GM21360 (cell line): Measurements from ENCODE around the gene LRGUK.
"Not testable (repeated sequence)": the region's sequence is repeated elsewhere in the genome, so short reads cannot be mapped to it uniquely, and the experiment has no call there.

Experiments used
- ATAC-seq: cut with Tn5 transposase; IDR thresholded peaks from one replicate; pipeline ENCODE4 v1.9.1; 2021; ENCODE audit warnings: mild to moderate bottlenecking, moderate library complexity; ENCODE audit not compliant: unreplicated experiment

LRGUK gene, protein sequence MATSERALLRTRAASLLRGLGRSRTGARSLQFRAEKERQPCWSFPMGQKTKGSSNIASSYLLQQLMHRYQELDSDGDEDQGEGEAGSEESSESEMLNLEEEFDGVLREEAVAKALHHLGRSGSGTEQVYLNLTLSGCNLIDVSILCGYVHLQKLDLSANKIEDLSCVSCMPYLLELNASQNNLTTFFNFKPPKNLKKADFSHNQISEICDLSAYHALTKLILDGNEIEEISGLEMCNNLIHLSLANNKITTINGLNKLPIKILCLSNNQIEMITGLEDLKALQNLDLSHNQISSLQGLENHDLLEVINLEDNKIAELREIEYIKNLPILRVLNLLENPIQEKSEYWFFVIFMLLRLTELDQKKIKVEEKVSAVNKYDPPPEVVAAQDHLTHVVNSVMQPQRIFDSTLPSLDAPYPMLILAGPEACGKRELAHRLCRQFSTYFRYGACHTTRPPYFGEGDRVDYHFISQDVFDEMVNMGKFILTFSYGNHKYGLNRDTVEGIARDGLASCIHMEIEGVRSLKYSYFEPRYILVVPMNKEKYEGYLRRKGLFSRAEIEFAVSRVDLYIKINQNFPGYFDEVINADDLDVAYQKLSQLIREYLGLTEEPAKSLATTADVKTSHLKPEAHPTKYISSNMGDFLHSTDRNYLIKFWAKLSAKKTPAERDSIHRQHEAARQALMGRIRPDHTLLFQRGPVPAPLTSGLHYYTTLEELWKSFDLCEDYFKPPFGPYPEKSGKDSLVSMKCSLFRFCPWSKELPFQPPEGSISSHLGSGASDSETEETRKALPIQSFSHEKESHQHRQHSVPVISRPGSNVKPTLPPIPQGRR

DNA sequence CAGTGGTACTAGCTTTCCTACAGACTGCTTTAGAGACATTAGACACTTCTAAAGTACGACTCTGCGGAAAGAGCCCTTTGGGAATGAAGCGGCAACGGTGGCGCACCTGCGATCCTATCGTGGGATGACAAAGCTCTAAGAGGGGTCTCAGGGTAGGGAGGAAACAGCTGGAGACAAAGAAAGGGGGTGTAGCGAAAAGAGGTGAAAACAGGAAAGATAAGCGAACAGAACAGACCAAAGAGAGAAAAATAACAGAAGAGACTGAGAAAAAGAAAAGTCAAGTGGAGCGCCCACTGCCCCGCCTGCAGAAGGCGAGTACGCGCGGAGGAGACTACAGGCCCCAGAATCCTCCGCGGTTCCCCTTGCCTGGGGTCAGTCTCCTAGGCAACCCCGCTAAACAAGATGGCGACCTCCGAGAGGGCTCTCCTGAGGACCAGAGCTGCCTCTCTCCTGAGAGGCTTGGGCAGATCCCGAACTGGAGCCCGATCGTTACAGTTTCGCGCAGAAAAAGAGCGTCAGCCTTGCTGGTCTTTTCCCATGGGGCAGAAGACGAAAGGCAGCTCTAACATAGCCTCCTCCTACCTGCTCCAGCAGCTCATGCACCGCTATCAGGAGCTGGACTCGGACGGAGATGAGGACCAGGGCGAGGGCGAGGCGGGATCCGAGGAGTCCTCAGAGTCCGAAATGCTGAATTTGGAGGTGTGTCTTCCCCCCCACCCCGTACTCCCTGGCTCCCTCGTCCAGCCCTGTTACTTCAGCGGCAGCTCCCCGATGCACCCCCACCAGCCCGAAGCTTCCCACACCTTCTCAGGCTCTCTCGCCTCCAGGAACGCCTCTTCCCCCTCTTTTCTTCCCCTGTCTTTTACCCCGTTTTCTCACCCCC lies at the start of gene LRGUK:
Gene LRGUK (plus strand): TSS at position 375 of the 883 bp plus-strand sequence. CDS start 28 bp downstream, at position 403.
- peak; percentile 100 for ATAC-seq

DNA sequence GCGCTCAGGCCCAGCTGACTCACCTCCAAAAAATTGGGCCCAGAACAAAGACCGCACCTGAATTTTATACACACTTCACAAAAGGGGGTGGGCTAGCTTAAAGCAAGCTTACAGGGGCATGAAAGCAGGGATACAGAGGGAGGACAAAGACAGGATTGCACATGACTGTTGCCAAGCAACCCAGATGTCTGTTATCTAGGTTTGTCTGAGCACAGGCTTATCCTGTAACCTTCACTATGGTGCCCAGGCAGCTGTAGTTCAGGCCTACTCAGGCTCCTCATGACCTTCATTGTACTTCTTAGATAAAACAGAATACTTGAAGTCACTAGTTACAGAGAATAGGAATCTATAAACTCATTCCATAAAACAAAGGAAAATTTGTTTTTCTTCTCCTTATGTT lies 49.6 kb upstream of the LRGUK start:
- ATAC-seq = not testable (repeated sequence)

DNA sequence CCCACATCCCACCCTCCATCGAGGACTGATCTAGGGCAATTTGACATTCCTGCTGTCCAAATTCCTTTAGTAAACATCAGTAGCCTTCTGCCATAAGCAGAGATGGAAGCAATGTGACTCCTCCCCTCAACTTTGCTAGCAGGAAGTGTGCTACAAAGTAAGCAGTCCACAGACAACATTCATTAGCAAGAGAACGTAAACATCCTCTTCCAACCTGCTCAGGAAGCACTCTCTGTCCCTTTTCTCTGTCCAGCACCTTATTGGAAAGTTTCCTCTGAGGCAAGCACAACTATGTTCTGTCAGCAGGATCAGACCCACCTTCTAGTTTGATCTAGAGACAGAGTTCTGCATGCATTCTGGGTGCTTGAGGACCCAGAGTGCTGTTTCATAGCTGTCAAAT lies 48.1 kb upstream of the LRGUK start:
- ATAC-seq = no peak

DNA sequence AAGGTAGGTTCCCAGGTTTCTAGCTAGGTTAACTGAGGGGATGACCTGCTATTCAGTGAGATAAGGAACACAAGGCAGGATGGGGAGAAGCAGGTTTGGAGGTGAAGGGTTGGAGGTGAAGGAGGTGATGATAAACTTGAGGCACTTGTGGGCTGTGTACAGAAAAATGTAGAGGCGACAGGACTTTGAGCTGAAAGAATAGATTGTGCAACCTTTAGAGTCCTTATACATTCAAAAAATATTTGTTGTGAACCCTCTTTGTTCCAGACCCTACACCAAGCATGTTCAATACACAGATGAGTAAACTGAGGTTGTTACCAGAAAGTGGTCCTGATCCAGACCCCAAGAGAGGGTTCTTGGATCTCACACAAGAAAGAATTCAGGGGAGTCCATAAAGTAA lies 45.4 kb upstream of the LRGUK start:
- ATAC-seq = no peak

DNA sequence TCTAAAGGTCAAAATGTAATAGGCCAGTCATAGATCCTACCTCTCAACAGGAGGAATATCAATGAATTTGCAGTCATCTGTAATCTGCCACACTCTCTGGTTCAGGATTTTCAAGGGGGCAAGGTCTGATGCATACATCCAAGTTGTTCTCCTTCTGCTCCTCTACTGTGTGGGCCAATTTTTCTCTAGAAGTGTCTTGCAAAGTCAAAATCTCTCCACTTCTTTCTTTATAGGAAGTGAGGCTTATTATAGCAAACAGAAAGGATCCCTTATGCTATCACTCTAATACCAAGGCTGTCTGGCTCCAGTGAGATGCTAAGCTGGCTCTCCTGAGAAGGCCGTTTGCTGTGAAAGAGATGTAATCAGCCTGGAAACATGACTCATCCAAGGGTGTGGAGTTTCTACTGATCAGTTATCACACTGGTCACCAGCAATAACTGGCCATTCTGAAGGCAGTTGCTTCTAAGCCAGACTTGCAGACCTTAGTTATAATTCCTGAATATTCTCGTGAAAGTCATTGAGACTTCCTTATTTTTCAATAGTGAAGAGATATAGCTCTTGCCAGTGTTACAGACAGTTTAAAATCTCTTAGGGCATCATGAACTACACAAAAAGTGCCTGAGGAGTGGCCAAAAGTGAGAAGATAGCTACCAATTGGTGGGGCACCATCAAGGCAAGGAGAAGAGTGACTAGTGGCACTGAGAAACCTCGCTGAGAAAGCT lies 43.2 kb upstream of the LRGUK start:
- ATAC-seq = no peak

DNA sequence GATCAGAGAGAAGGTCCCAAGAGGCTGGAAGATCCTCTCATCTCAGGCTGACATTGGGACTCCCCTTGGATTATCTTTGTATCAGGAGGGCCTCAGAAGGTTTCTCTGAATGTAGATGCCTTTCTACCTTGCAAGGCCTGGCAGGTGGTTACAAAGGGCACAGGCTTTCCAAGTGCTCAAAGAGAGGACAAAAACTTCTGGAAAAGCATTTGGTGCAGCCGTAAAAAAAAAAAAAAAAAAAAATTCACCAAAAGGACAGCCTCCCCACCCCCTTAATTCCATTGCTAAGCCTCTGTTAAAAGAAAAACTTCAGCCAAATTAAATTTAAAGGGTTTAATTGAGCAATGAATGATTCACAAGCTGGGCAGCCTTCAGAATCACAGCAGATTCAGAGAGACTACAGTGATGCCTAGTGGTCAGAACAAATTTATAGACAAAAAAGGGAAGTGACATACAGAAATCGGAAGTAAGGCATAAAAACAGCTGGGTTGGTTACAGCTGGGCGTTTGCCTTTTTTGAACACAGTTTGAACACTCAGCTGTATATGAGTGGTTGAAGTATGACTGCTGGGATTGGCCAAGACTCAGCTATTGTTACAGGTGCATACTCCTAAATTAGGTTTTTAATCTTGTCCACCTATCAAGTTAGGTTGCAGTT lies 42.5 kb upstream of the LRGUK start:
- ATAC-seq = no peak

DNA sequence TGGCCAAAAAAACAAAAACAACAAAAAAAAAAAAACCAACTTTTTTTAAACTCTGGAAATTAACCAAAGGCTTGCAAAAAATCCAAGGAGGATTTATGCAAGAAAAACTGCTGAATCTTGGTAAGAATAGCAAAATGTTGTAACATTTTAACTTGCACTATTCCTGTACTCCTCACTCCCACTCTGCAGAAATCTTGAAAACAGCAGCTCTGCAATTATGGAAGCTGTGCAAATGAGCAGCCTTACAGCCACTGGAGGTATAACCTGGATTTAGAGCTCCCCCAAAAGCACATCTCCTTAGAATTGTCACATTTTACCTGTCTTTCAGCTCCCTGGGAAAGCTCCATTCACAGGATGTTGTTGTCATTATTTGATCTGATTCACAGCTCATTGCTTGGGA lies 41.8 kb upstream of the LRGUK start:
- ATAC-seq = no peak

DNA sequence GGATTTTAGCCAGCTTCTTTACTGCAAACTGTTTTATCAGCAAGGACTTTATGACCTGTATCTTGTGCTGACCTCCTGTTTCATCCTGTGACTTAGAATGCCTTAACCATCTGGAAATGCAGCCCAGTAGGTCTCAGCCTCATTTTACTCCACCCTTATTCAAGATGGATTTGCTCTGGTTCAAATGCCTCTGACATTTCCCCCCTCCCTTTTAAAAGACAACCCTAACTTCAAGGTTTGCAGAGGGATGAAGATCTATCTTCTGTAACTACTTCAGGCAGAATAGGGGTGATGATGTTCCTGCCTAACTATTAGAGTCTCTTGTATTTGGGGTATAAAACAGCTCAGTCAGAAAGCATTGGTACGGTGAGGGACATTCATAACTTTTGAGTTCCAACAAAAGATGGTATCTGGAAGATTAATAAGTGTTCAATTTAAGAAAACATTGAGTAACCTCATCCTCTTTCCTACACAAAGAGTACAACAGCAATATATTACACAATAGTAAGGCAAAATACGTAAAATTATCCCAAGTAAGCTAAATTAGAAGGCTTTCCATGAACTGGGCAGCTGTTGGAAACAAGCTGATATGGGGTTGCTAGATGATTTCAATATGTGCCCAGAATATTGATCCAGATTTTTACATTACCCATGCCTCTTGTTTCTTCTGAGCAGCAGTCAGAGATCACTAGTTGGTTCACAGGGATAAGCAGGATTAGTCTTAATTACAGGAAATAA lies 40.0 kb upstream of the LRGUK start:
- ATAC-seq = no peak

DNA sequence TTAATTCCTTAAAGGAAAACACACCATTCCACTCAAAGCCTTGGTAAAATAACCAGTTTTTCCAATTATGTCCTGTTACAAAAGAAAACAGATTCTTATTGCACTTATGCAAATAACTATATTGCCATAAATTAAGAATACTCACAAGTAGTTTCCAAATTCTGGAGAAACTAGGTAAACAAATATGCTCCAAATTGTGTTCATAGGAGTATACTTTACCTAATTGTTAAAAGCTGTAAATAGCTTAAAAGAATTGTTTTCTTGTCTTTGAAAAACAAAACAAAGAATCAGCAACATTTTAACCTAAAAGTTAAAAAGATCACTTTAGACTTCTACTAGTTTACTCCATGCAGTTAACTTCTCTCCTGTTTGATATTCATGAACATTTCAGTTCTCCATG lies 38.9 kb upstream of the LRGUK start:
- no peak for ATAC-seq

DNA sequence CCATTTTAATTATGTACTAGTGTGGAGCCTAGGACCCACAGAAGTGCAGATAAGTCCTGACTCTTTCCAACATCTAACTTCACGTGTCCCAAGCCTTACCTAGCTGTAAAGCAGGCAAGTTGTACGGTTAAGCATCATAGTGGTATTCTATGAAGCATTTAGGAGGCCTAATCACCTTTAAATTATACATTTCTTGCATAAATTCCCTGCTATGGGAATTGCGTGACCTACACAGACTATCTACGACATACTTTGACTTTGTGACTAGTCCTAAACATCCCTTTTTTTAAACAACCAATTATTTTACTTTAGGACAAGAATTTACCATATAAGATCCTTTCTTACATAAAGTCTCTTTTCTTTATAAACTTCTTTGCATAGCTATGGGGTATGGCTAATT lies 37.7 kb upstream of the LRGUK start:
- no peak for ATAC-seq

DNA sequence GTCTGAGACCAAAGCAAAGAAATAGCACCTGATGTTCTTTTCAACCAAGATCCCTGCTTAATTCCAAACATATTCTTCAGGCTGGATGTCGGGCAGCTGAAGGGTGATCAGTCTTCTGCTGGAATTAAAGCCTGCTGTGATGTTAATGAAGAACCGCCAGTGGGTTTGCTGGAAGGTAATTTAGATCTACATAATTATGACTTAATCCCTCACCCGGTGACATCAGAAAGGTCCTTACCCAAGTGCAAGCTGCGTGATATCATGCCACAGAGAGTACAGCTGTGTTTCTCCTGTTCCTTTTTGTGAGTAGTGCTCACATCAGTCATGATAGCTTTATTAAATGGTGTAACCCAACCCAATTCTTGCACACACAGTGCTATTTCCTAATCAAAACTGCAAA lies 29.1 kb upstream of the LRGUK start:
- no peak for ATAC-seq

DNA sequence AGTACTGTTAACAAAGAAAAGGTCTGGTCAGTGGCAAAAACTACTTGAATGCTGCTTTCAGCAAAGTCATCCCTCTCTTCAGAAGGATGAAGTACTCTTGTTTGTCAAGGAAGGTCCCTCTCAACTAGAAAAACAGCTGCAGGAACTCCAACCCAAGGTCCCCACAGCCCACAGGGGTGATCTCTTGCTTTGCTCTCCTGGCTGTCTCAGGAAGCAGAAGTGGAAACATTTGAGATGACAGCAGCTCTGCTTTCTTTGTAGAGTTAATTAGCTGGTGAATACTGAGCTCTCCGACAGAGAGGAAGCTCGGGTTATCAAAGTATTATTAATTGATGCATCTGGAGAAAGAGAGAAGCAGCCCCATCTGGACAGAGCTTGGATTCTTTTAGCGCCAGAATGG lies 25.4 kb upstream of the LRGUK start:
- no peak for ATAC-seq

DNA sequence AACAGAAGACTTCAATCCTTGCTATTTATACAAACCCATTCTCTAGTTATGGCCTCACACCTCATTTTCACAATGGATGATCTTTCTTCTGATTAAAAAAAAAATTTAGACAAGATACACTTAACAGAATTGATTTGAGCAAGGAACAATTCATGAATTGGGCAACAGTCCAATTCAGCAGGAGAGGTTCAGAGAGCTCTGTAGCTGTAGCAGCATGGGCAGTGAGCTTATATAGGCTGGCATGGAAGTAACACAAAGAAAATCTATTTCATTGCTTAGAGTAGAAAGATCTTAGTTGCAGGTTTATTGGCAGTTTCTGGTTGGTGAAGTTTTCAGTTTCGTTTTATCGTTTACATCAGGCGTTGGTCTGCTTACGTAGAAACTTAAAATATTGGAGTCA lies 23.0 kb upstream of the LRGUK start:
- ATAC-seq = no peak

DNA sequence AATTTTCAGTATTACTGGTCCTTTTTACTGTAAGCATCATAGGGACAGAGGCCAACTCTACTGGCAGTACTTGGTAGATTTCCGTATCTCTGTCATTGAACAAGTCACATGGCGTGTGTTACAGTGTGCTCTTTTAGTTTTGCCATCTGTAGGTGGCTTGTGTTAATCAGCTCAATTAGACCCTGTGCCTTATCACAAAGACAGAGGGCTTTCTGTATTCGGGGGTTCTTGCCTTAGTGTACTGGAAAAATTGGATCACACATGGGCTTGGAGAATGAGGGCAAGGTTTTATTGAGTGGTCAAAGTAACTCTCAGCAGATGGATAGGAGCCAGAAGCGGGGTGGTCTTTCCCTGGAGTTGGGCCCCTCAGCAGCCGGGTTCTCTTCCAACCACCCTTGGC lies 21.3 kb upstream of the LRGUK start:
- ATAC-seq = no peak

DNA sequence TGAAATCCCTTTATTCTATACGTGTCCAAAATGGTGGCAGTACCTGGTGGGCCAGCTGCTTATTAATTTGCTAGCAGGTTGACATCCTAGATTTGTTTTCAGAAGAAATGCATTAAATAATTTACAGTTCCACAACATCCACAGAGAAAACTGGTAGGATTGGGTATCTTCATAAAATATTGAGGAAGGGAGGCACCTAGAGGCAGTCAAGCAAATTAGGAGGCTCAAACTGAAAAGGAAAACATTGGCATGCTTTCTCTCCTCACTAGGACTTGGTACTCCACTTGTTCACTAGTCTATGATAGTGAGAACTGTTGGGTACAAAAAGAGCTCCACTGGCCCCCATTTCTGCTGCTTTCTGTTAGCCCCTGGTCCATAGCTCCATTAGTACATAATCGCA lies 18.3 kb upstream of the LRGUK start:
- ATAC-seq = no peak

DNA sequence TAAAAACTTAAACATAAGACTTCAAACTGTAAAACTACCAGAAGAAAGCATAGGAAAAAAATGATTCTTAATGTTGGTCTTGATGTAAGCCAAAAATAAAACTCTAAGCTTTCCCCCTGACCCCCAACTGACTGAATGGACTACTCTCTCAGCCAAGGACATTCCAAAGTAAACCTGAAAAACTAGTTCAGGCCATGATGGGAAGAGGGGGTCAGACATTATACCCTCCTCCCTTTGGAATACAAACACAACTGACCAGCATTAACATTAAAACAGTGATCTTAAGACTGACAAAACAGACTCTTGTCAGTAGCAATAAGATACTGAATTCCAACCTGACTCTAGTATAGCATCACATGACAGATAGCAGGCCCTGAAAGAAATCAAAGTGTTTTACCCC lies 13.5 kb upstream of the LRGUK start:
- no peak for ATAC-seq

DNA sequence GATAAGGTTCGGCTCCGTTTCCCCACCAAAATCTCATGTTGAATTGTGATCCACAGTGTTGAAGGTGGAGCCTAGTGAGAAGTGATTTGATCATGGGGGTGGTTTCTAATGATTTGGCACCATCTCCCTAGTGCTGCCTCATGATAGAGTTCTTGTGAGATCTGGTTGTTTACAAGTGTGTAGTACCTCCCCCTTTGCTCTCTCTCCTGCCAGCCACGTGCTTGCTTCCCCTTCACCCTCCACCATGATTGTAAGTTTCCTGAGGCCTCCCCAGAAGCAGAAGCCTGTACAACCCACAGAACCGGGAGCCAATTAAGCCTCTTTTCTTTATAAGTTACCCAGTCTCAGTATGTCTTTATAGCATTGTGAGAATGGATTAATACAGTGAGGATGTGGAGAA lies 12.1 kb upstream of the LRGUK start:
- ATAC-seq = no peak

DNA sequence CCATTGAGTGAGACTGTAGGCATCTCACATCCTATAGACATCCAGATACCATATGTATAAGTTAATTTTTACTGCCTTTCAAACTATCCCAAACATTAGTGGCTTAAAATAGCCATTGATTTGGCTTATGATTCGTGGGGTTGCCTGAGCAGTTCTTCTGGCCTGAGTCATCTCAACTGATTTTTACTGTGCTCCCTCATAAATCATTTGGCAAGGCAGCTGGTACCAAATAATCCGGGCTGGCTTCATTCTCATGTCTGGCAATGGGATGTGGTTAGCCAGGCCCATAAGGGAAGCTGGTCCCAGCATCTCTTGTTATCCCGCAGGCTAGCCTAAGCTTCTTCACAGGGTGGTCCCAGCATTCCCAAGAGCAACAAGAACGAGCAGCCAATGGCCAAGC lies 6.7 kb upstream of the LRGUK start:
- ATAC-seq = no peak

DNA sequence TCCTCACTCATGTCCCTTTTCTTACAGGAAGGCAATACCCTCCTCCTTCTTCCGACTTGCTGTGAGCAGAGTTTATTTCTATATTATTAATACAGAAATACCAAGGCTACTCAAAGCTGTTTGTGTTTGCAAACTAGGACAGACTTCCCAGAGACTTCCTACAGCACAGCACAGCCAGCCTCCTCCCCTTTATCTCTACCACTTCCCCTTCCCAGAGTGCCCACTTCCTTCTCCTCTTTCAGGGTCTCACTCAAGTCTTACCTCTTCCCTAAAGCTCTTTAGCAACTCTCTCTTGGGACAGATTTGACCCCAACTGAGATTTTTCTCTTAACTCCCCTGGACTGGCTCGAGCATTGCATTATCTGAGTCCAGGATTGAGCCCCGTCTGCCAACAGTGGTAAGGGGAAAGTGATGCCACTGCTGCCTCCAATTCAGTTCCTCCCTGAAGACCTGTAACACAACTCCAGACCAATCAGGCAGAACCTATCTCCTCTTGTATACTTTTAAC lies 5.5 kb upstream of the LRGUK start:
- no peak for ATAC-seq
